Astrocyte of the spinal cord (primary cell): Measurements from ENCODE around the gene CCDC40.
A peak's percentile ranks its signal among the peaks of the same experiment; 100 is the strongest.

Experiments
- DNase-seq: peaks from one replicate; pipeline ENCODE4 v3.0.0; 2011; ENCODE audit warnings: low read depth, low spot score
- H3K4me3 ChIP-seq: 2 replicates; pipeline ENCODE4 v1.5.1; 2011; ENCODE audit warnings: low read depth, mild to moderate bottlenecking, low read length, moderate library complexity
- in situ Hi-C: cut with HindIII; loops from 2 replicates; pipeline ENCODE4 v1.10.0; 2017; ENCODE audit warnings: low sequenced_read_pairs
- TF ChIP-seq, protein P1 (sequence below): IDR thresholded peaks from 2 replicates; pipeline ENCODE4 v1.5.1; 2012; ENCODE audit warnings: low read depth, mild to moderate bottlenecking, low read length, inconsistent platforms

Gene CCDC40, protein sequence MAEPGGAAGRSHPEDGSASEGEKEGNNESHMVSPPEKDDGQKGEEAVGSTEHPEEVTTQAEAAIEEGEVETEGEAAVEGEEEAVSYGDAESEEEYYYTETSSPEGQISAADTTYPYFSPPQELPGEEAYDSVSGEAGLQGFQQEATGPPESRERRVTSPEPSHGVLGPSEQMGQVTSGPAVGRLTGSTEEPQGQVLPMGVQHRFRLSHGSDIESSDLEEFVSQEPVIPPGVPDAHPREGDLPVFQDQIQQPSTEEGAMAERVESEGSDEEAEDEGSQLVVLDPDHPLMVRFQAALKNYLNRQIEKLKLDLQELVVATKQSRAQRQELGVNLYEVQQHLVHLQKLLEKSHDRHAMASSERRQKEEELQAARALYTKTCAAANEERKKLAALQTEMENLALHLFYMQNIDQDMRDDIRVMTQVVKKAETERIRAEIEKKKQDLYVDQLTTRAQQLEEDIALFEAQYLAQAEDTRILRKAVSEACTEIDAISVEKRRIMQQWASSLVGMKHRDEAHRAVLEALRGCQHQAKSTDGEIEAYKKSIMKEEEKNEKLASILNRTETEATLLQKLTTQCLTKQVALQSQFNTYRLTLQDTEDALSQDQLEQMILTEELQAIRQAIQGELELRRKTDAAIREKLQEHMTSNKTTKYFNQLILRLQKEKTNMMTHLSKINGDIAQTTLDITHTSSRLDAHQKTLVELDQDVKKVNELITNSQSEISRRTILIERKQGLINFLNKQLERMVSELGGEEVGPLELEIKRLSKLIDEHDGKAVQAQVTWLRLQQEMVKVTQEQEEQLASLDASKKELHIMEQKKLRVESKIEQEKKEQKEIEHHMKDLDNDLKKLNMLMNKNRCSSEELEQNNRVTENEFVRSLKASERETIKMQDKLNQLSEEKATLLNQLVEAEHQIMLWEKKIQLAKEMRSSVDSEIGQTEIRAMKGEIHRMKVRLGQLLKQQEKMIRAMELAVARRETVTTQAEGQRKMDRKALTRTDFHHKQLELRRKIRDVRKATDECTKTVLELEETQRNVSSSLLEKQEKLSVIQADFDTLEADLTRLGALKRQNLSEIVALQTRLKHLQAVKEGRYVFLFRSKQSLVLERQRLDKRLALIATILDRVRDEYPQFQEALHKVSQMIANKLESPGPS

GRCh38 chr17:80035937-80036714, at the start of gene CCDC40:
CCDC40 (plus strand) TSS chr17:80036642; CDS start chr17:80036663, 21 bp downstream.
- TF ChIP-seq, protein P1, sequence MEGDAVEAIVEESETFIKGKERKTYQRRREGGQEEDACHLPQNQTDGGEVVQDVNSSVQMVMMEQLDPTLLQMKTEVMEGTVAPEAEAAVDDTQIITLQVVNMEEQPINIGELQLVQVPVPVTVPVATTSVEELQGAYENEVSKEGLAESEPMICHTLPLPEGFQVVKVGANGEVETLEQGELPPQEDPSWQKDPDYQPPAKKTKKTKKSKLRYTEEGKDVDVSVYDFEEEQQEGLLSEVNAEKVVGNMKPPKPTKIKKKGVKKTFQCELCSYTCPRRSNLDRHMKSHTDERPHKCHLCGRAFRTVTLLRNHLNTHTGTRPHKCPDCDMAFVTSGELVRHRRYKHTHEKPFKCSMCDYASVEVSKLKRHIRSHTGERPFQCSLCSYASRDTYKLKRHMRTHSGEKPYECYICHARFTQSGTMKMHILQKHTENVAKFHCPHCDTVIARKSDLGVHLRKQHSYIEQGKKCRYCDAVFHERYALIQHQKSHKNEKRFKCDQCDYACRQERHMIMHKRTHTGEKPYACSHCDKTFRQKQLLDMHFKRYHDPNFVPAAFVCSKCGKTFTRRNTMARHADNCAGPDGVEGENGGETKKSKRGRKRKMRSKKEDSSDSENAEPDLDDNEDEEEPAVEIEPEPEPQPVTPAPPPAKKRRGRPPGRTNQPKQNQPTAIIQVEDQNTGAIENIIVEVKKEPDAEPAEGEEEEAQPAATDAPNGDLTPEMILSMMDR: no peak
- peak within 1 kb of the TSS; percentile 80 for H3K4me3 ChIP-seq
- peak; percentile 70 for DNase-seq
- in situ Hi-C loops: no loop called here

DNA sequence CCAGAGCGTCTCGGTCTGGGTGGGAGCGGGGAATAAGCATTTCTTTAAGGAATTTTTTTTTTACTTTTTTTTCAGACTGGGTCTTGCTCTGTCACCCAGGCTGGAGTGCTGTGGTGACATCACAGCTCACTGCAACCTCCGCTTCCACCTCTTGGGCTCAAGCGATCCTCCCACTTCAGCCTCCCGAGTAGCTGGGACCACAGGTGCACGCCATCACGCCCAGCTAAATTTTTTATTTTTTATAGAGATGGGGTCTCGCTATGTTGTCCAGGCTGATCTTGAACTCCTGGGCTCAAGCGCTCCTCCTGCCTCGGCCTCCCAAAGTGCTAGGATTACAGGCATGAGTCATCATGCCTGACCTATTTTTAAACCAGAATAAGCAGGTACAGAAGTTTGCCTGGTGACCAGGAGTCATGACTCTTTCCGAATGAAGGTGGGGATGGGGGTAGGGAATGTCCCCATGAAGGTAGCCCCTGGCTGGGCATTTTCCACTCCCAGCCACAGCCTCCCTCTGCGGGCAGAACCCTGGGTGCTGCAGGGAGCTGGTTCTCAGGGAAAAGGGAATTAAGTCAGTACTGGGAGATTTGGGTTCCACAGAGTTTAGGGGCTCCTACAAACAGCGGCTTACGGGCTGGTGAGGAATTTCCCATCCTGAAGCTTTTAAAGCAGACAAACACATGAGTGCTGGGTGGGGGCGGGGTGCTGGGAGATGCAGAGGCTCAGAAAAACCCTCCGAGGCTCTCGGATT, 49.1 kb upstream of the CCDC40 start:
- DNase-seq: peak; percentile 22
- TF ChIP-seq, protein P1: no peak
- no peak overlapping the region for H3K4me3 ChIP-seq
- in situ Hi-C loops: loop anchor here (25.0 kb wide), 1 partner anchor 200 kb away; the partner anchor contains the start of genes CBX2 and CBX8

DNA sequence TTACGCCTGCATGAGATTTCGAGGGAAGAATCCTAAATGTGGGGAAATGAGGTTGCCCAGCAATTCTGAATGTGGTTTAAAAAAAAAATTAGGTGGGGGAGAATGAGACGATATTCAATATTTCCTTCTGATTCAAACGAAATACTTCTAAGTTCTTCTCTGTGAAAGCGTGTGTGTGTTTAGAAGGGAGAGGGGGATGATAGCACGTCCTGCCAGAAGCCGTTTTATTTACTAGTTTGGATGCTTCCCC, 48.6 kb upstream of the CCDC40 start:
- TF ChIP-seq, protein P1: no peak
- DNase-seq: no peak
- in situ Hi-C loops: loop anchor here (25.0 kb wide), 1 partner anchor 201 kb away; the partner anchor contains the start of genes CBX2 and CBX8
- H3K4me3 ChIP-seq: no peak overlapping the region

- peak; percentile 87 for DNase-seq
- no peak overlapping the region for H3K4me3 ChIP-seq
- TF ChIP-seq, protein P1: no peak
- in situ Hi-C loops: loop anchor here (25.0 kb wide), 1 partner anchor 201 kb away; the partner anchor contains the start of genes CBX2 and CBX8
These were observed 48.1 kb upstream of the CCDC40 start for GRCh38 chr17:79988185-79988971.

- TF ChIP-seq, protein P1: no peak
- H3K4me3 ChIP-seq: no peak overlapping the region
- DNase-seq: no peak
- in situ Hi-C loops: loop anchor here (25.0 kb wide), 1 partner anchor 202 kb away; the partner anchor contains the start of genes CBX2 and CBX8
These were observed 47.2 kb upstream of the CCDC40 start for GRCh38 chr17:79989106-79989835.
